ENCODE data around the gene SF1.

SF1 gene

DNA sequence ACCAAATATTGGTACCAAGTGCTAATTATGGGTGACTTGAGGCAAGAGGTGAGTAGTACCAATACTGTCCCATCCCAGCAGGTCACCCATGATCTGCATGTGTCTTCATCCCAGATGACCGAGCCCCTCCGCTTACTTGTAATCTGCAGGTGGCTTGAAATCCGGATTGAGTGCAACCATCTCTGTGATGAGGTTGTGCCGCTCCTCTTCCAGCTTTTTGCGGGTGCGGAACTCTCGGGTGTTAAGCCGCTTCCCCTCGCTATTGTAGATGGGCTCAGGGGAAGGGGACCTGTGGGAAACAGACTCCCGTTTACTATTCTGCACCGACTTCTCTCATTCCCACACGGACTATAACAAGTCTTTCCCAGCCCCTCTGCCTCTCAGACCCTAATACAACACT lies 8.2 kb downstream of the SF1 start:
- Histone ChIP-seq H3K9me3 (ENCODE audit: insufficient read depth, low read length, severe bottlenecking) (no peaks in the 10 kb centered on the region), H3K27ac (ENCODE audit: low read length) (no peak overlapping the region), H3K27me3 (ENCODE audit: insufficient read depth, low read length, poor library complexity) (no peaks in the 10 kb centered on the region), H3K9ac (ENCODE audit: low read depth, low read length) (no peak overlapping the region), H3K36me3 (ENCODE audit: insufficient read depth, low read length) (peaks cover 99% of the 10 kb centered on the region), H3K4me3 (ENCODE audit: low read depth in 1 of 2, low read length in 2 of 2) (no peak overlapping the region), H3K4me2 (ENCODE audit: insufficient read depth, low read length) (no peak overlapping the region), H3K4me1 (ENCODE audit: insufficient read depth, low read length) (peaks cover 52% of the 10 kb centered on the region), H4K20me1 (ENCODE audit: insufficient read depth, low read length) (peaks cover 98% of the 10 kb centered on the region), H3K79me2 (ENCODE audit: insufficient read depth, low read length) (peaks cover 90% of the 10 kb centered on the region), H2AFZ (ENCODE audit: low read depth, low read length) (no peak overlapping the region)
- no peak for TF ChIP-seq CTCF (IDR thresholded peaks at IDR 0.05; ENCODE audit: borderline replicate concordance, extremely low read depth, low read length, poor library complexity, severe bottlenecking)
- TF ChIP-seq EZH2 (IDR thresholded peaks at IDR 0.05; ENCODE audit: borderline replicate concordance, low read depth, low read length, severe bottlenecking) = no peak
- ATAC-seq (ENCODE audit: insufficient read depth, low read depth) (no peak), DNase-seq (no peak)

DNA sequence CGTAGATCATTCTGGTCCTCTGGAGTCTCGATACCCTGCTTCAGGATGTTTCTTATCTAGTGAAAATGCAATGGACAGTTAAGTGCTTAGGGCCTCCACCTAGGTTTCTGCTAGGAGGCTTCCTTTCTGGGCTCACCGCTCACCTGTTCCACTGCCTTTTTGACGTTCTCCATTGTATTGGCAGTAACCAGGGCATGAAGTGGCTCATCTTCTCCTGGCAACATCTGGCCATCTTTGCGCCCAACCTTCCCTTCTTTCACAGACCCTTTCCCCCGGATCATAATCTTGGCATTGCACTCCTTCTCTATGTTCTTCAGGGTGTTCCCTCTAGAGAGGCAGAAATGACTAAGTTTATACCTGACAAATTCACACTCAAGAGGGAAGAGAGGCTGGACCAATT lies 9.1 kb downstream of the SF1 start:
- Histone ChIP-seq H3K79me2 (ENCODE audit: insufficient read depth, low read length) (peaks cover 88% of the 10 kb centered on the region), H4K20me1 (ENCODE audit: insufficient read depth, low read length) (peaks cover 98% of the 10 kb centered on the region), H3K27ac (ENCODE audit: low read length) (no peak overlapping the region), H3K27me3 (ENCODE audit: insufficient read depth, low read length, poor library complexity) (no peaks in the 10 kb centered on the region), H3K4me3 (ENCODE audit: low read depth in 1 of 2, low read length in 2 of 2) (no peak overlapping the region), H2AFZ (ENCODE audit: low read depth, low read length) (no peak overlapping the region), H3K4me2 (ENCODE audit: insufficient read depth, low read length) (no peak overlapping the region), H3K9me3 (ENCODE audit: insufficient read depth, low read length, severe bottlenecking) (no peaks in the 10 kb centered on the region), H3K9ac (ENCODE audit: low read depth, low read length) (no peak overlapping the region), H3K36me3 (ENCODE audit: insufficient read depth, low read length) (peaks cover 99% of the 10 kb centered on the region), H3K4me1 (ENCODE audit: insufficient read depth, low read length) (peaks cover 53% of the 10 kb centered on the region)
- DNase-seq (no peak), ATAC-seq (ENCODE audit: insufficient read depth, low read depth) (no peak)
- TF ChIP-seq CTCF (IDR thresholded peaks at IDR 0.05; ENCODE audit: borderline replicate concordance, extremely low read depth, low read length, poor library complexity, severe bottlenecking) (no peak), EZH2 (IDR thresholded peaks at IDR 0.05; ENCODE audit: borderline replicate concordance, low read depth, low read length, severe bottlenecking) (no peak)

- no peak overlapping the region for H3K9ac ChIP-seq (ENCODE audit: low read depth, low read length)
Measured at GRCh38 chr11:64768300-64768694, 10.0 kb downstream of the SF1 start.

More at GRCh38 chr11:64768300-64768694, 10.0 kb downstream of the SF1 start:
- Histone ChIP-seq H3K27me3 (ENCODE audit: insufficient read depth, low read length, poor library complexity) (no peaks in the 10 kb centered on the region), H3K36me3 (ENCODE audit: insufficient read depth, low read length) (peaks cover 99% of the 10 kb centered on the region), H3K4me1 (ENCODE audit: insufficient read depth, low read length) (peaks cover 53% of the 10 kb centered on the region), H3K4me2 (ENCODE audit: insufficient read depth, low read length) (no peak overlapping the region), H4K20me1 (ENCODE audit: insufficient read depth, low read length) (peaks cover 98% of the 10 kb centered on the region), H3K27ac (ENCODE audit: low read length) (no peak overlapping the region), H3K9me3 (ENCODE audit: insufficient read depth, low read length, severe bottlenecking) (no peaks in the 10 kb centered on the region), H2AFZ (ENCODE audit: low read depth, low read length) (no peak overlapping the region), H3K4me3 (ENCODE audit: low read depth in 1 of 2, low read length in 2 of 2) (no peak overlapping the region), H3K79me2 (ENCODE audit: insufficient read depth, low read length) (peaks cover 86% of the 10 kb centered on the region)
- ATAC-seq (ENCODE audit: insufficient read depth, low read depth) (no peak), DNase-seq (no peak)
- TF ChIP-seq CTCF (IDR thresholded peaks at IDR 0.05; ENCODE audit: borderline replicate concordance, extremely low read depth, low read length, poor library complexity, severe bottlenecking) = no peak
- TF ChIP-seq EZH2 (IDR thresholded peaks at IDR 0.05; ENCODE audit: borderline replicate concordance, low read depth, low read length, severe bottlenecking) = no peak
